ENCODE measurements around the gene COL4A3.

COL4A3 gene

DNA sequence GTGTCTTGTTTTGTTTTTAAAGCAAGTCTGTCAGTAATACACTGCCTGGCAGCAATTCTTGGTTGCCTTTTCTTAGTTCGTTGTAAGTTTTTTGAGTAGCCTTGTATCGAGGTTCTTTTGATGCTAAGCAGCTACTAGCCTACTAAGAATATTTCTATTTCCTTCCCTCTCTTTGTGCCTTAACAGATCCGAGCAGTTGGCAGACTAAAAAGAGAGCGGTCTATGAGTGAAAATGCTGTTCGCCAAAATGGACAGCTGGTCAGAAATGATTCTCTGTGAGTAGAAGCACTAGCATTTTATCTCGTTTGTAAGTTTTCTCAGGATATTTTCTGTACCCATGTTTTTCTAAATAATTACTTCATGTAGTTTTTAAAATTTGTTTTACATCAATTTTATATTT is 175.7 kb downstream of the COL4A3 start:
- no peak for DNase-seq (ENCODE audit: low read depth in 3 of 3)

DNA sequence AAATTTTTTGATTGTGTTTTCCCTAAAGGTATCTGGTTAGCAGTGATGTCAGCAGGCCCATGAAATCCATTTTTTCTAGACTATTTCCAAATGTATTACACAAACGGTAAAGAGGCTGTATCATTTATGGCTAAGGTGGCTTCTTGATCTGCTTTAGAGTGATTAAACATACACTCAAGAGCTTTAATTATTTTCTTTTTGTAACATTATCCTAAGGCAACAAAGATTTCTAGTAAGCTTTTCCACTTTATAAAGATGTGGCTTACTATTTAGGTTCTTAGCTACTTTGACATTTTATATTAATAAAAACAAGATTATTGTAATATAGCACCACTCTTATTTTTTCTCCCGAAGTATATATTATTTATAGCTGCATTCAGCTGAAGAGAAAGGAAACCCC is 177.1 kb downstream of the COL4A3 start:
- DNase-seq (ENCODE audit: low read depth in 3 of 3), result no peak

DNA sequence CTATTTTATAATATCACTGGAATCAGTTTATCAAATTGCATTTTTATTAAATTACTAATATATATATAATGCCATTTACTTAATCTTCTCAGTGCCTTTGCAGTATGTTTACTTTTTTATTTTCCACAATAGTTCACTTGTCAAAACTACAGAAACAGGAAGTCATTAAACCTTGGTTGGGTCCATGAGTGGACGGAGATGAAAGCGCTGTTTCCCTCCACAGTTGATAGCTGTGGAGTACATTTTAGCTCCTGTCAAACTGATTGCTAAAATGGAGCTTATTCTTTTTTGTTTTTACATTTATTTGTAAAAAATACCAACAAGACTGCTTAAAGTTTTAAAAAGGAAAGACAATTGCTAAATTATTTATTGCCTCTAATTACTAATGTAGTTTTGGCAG is 179.8 kb downstream of the COL4A3 start:
- DNase-seq (ENCODE audit: low read depth in 3 of 3), result no peak

DNA sequence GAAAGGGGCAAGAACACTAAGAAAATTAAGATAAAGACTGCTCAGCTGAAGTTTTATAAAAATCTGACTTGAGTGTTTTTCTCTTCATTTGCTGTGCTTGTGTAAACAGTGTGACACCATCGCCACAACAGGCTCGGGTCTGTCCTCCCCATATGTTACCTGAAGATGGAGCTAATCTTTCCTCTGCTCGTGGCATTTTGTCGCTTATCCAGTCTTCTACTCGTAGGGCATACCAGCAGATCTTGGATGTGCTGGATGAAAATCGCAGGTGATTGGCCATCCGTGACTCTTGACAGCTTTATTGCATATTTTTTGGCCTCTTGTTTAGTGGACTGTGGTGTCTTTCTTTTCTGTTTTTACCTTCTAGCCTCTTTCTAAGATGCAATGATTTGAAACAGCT is 182.7 kb downstream of the COL4A3 start:
- no peak for DNase-seq (ENCODE audit: low read depth in 3 of 3)

DNA sequence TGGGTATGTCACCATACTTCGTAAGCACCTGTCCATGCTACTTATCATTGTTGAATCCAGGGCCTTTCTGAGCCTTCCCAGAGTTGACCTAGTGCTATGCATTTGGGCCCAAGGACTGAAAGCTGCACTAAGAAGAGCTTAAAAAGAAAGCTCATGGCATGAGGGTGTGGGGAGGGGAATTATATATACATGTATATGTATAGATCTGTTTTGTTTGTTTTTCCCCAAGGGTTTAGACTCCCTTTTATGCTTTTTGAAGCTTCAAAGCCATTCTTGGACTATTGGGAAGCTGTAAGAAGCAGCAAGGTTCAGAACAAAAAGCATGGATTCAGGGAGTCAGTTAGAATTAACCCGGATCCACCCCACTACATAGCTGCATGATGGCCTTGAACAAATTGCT is 183.9 kb downstream of the COL4A3 start:
- DNase-seq (ENCODE audit: low read depth in 3 of 3), result no peak

DNA sequence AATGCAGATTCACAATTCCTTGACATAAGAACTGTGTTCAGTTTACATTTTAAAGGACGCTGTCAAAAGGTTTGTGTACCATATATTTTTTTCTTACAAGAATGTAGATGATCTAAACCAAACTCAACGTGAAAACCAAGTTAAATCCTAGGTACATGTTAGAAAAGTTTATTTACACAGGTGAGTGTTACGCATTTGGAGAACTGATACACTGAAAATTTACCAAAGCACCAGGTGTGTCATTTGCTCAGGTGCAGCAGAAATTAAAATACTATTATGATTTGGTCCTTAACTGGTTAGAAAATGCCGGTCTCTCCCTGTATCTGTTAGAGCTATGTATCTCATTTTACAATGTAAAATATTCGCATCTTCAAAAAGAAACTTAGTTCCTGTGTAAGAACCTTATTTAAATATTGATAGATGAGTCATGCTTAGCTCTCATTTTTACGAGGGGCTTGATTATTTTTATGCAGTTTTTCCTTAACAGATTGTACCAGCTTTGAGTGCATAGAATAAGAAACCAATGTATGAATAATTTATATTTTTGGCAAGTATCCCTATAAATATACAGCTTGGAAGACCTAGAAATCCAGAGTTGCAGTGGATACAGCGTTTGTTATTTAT is 185.7 kb downstream of the COL4A3 start:
- no peak for DNase-seq (ENCODE audit: low read depth in 3 of 3)

DNA sequence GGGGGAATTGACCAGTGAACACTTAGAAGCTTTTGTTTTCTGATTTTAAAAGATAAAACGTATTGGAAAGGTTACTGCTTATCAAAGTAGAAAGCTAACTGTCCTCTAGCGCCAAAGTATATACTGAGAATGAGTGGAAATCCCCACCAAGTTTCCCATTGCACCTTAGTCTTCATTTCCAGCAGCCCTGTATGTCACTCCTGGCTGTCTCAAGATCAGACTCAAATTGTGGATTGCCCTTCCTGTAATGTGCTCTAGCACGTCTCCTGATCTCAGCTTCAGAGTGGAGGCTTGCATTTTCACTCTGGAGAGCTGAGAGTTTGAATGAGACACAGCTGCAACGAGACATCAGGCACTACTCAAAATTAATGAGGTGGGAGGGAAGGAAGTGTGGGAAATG is 187.2 kb downstream of the COL4A3 start:
- DNase-seq (ENCODE audit: low read depth in 3 of 3), result no peak

DNA sequence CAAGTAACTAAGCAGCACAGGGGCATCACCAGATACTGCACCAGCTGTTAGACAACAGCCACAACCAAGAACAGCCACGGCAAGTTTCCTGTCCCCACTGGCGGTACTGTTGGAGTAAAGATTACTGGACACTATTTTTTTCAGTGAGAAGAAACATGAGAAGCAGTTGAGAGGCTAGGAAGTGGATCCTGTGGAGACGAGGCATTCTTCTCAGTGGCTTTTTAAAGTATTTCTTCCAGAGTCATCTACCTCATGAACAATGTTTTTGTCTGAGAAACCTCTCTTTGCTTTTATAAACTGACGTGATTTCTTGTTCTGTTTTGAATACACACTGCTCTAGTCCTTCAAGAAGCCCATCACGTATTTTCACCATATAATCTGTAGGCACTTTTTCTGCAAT is 195.9 kb downstream of the COL4A3 start:
- no peak for DNase-seq (ENCODE audit: low read depth in 3 of 3)

DNA sequence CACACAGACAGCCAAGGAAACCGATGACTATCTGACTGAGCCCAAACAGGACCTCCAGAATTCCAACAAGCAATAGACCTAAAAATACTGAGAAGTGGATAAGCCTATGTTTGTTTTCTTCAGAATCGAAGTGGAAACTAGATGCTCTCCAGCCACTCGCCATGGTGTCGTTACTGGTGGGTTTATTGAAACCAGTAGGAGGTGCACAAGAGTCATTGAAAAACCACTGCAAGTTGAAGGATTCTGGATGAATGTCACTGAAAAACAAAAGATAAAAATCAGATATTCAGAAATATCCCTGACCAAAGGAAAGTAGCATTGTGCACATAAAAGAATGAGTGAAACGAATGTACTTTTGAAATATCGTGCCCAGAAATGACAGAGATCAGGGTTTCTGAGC is 199.3 kb downstream of the COL4A3 start:
- DNase-seq (ENCODE audit: low read depth in 3 of 3), result no peak
